AG09319 (cell line): ENCODE results near the gene SIAH3.

Experiments
- DNase-seq: peaks from one replicate; pipeline ENCODE4 v3.0.0-alpha.2; 2010; ENCODE audit warnings: low read depth; ENCODE audit errors: extremely low read depth
- CTCF ChIP-seq: IDR thresholded peaks from 2 replicates; pipeline ENCODE4 v1.5.1; 2011; ENCODE audit warnings: low read depth, mild to moderate bottlenecking, inconsistent platforms, low read length, moderate library complexity

SIAH3 gene

DNA sequence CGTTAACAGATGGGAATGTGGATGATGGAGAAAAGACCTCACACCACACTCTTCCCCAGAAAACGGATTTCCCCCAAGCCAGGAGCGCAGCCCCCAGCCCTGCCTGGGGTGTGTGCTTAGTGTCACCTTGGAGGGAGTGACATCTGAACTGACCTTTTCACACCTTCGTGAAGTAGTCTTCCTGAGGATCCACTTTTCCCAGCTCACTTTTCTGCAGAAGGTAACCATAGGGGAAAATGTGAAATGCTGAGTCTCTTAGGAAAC is 26.2 kb downstream of the SIAH3 start:
- DNase-seq = no peak
- TF ChIP-seq CTCF = no peak

- no peak for DNase-seq
- no peak for TF ChIP-seq CTCF
These were observed 28.0 kb downstream of the SIAH3 start for GRCh38 chr13:45823583-45823982.

GRCh38 chr13:45821811-45822210 is 29.7 kb downstream of the SIAH3 start:
- TF ChIP-seq CTCF = no peak
- DNase-seq = no peak

DNA sequence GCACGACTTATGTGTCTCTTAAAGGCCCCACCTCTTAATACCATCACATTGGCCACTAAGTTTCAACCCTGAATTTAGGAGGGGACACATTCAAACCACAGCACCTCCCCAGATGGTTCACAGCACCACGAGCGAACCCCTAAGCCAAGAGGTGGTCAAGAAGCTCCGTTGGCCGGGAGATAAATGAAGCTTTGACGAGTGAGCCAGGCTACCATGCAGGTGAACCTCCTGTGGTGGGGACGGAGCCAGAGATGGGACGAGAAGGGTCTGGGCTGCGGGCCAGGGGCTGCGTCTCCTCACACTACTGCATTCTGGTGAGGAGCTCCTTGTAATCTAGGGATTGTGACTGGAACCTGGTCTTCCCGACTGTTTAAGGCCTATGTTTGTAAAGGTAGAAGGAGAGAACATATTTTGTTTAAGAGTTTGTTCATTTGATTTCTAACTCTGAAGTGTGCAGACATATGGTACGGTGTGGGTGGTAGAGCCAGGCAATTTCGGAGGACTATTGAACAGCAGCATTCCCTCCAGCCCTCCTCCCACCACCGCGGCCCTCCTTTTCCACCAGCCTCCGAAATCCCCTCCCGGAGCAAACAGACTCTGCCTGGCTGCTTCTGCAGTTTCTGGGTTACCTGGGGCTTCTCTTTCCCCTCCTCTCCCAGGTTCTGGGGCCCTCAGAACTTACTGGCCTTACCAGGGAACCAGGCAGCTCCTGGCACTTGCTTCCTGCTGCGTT is 31.3 kb downstream of the SIAH3 start:
- no peak for DNase-seq
- no peak for TF ChIP-seq CTCF

- TF ChIP-seq CTCF = no peak; the same call in 1 of the 2 replicates
- no peak for DNase-seq
These were observed 33.7 kb downstream of the SIAH3 start for GRCh38 chr13:45817833-45818232.

DNA sequence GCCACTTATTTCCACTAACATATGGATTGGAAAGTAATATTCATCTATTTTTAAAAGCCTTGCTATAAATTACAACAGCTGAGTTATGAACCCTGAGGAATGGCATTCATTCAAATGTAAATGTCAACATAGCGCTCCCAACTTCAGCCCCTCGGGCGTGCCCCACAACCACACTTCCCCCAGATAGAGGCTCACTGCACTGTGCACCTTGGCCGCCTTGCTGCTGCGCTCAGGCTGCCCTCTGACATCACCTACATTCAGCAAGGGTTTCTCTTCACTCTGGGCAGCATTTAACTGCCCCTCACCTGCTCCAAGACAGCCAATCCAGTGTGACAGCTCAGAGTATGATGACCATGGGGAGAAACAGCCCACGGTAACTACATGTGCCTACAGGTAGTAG is 35.1 kb downstream of the SIAH3 start:
- DNase-seq = no peak
- no peak for TF ChIP-seq CTCF

- DNase-seq = no peak
- TF ChIP-seq CTCF = no peak
These were observed 38.7 kb downstream of the SIAH3 start for GRCh38 chr13:45812695-45813372.
